HTR-8/SVneo (cell line): ENCODE measurements around the gene COL26A1.
"Not testable (repeated sequence)": the region's sequence is repeated elsewhere in the genome, so short reads cannot be mapped to it uniquely, and the experiment has no call there.

ENCODE experiments used
- DNase-seq: peaks from one replicate; pipeline ENCODE4 v3.0.0; 2011; ENCODE audit warnings: low spot score, mixed read lengths; ENCODE audit not compliant: insufficient read length
- FAIRE-seq: peaks from 2 replicates; lab custom pipeline; 2011; peaks lifted over from hg19 to GRCh38; lab: Jason Lieb, UNC

The COL26A1 gene

GRCh38 chr7:101560021-101560420 is 197.3 kb downstream of the COL26A1 start:
- FAIRE-seq: not testable (repeated sequence)

GRCh38 chr7:101560856-101561255 is 198.2 kb downstream of the COL26A1 start:
- DNase-seq (no peak), FAIRE-seq (no peak)

More at GRCh38 chr7:101560021-101560420, 197.3 kb downstream of the COL26A1 start:
- DNase-seq: not testable (repeated sequence)

GRCh38 chr7:101561293-101561692 is 198.6 kb downstream of the COL26A1 start:
- FAIRE-seq, DNase-seq: not testable (repeated sequence)

GRCh38 chr7:101562531-101563197 is 200.0 kb downstream of the COL26A1 start:
- FAIRE-seq (no peak), DNase-seq (no peak)

GRCh38 chr7:101563198-101563901 is 200.7 kb downstream of the COL26A1 start:
- no peak for DNase-seq
- no peak for FAIRE-seq

GRCh38 chr7:101563943-101564777 is 201.5 kb downstream of the COL26A1 start:
- FAIRE-seq (no peak), DNase-seq (no peak)

- FAIRE-seq (no peak), DNase-seq (no peak)
These were observed 202.1 kb downstream of the COL26A1 start for GRCh38 chr7:101564778-101565211.

- no peak for FAIRE-seq
These were observed 203.0 kb downstream of the COL26A1 start for GRCh38 chr7:101565601-101566209.

GRCh38 chr7:101567230-101567629 is 204.6 kb downstream of the COL26A1 start:
- FAIRE-seq: no peak

More at GRCh38 chr7:101565601-101566209, 203.0 kb downstream of the COL26A1 start:
- no peak for DNase-seq

GRCh38 chr7:101572156-101572555 is 209.5 kb downstream of the COL26A1 start:
- DNase-seq (no peak), FAIRE-seq (no peak)

More at GRCh38 chr7:101567230-101567629, 204.6 kb downstream of the COL26A1 start:
- DNase-seq: no peak

- FAIRE-seq (no peak), DNase-seq (no peak)
These were observed 212.5 kb downstream of the COL26A1 start for GRCh38 chr7:101575168-101575567.

- DNase-seq (no peak), FAIRE-seq (no peak)
These were observed 213.0 kb downstream of the COL26A1 start for GRCh38 chr7:101575721-101576120.

- FAIRE-seq: no peak
These were observed 214.3 kb downstream of the COL26A1 start for GRCh38 chr7:101576998-101577397.

GRCh38 chr7:101578552-101578951 is 215.9 kb downstream of the COL26A1 start:
- no peak for FAIRE-seq

More at GRCh38 chr7:101576998-101577397, 214.3 kb downstream of the COL26A1 start:
- no peak for DNase-seq

GRCh38 chr7:101580596-101580995 is 217.9 kb downstream of the COL26A1 start:
- DNase-seq: no peak
- FAIRE-seq: no peak

More at GRCh38 chr7:101578552-101578951, 215.9 kb downstream of the COL26A1 start:
- DNase-seq: no peak

GRCh38 chr7:101581891-101582290 is 219.2 kb downstream of the COL26A1 start:
- DNase-seq (no peak), FAIRE-seq (no peak)

- no peak for FAIRE-seq
- DNase-seq: no peak
These were observed 220.3 kb downstream of the COL26A1 start for GRCh38 chr7:101582971-101583370.

GRCh38 chr7:101586078-101586905 is 223.6 kb downstream of the COL26A1 start:
- no peak for FAIRE-seq
- DNase-seq: no peak
